Large intestine (tissue), 3 donors: ENCODE measurements around the gene CLDN9. TPM values are rescaled to one million over a fixed set of nuclear protein-coding genes. Genes with fewer than 3 reads are reported as not detected.
"Not testable (repeated sequence)": the region's sequence is repeated elsewhere in the genome, so short reads cannot be mapped to it uniquely, and the experiment has no call there.

ENCODE experiments used
- DNase-seq, 2 donors: peaks; one replicate each; pipeline versions ENCODE4 v3.0.0 to v3.0.0-alpha.2; 2013
- H3K27ac ChIP-seq: one replicate; pipeline ENCODE4 v1.5.1; 2013; ENCODE audit warnings: low read length
- H3K27me3 ChIP-seq: 2 replicates; pipeline ENCODE4 v1.6.1; 2013; ENCODE audit warnings: low read length; ENCODE audit not compliant: control insufficient read depth, insufficient read depth
- H3K36me3 ChIP-seq: 2 replicates; pipeline ENCODE4 v1.6.1; 2013; ENCODE audit warnings: low read length; ENCODE audit not compliant: control insufficient read depth, insufficient read depth
- H3K4me1 ChIP-seq: one replicate; pipeline ENCODE4 v1.6.1; 2013; ENCODE audit warnings: low read length; ENCODE audit not compliant: control insufficient read depth, insufficient read depth
- H3K4me3 ChIP-seq: one replicate; pipeline ENCODE4 v1.5.1; 2013; ENCODE audit warnings: low read length
- H3K9me3 ChIP-seq: one replicate; pipeline ENCODE4 v1.6.1; 2013; ENCODE audit warnings: mild to moderate bottlenecking, low read depth, low read length, moderate library complexity; ENCODE audit not compliant: control insufficient read depth
- WGBS: methylation state at CpG from one replicate; pipeline ENCODE4 v1.1.5; 2013; ENCODE audit warnings: low lambda C conversion rate; ENCODE audit not compliant: insufficient coverage; 5-methylcytosine and 5-hydroxymethylcytosine counted together
- polyA plus RNA-seq: library from polyadenylated mRNA; unstranded; fragments of 120-200 nt; gene quantifications from one replicate; pipeline ENCODE4 v1.2.1, GENCODE V29; 2013

CLDN9 gene
- polyA plus RNA-seq, 1 donor = 5.2 TPM

- Histone ChIP-seq H3K36me3 (no peaks in the 10 kb centered on the region), H3K9me3 (peaks cover 16% of the 10 kb centered on the region), H3K4me3 (no peak overlapping the region), H3K27me3 (peaks cover 86% of the 10 kb centered on the region), H3K4me1 (peaks cover 9% of the 10 kb centered on the region), H3K27ac (no peak overlapping the region)
- no CpG with 5 or more reads among the region's 54 CpGs for WGBS
- DNase-seq = no peak
These were observed 34.1 kb downstream of the CLDN9 start for GRCh38 chr16:3046641-3047386.

GRCh38 chr16:3047387-3047720, 34.6 kb downstream of the CLDN9 start:
- Histone ChIP-seq H3K27ac (no peak overlapping the region), H3K4me3 (no peak overlapping the region), H3K27me3 (peaks cover 85% of the 10 kb centered on the region), H3K9me3 (peaks cover 16% of the 10 kb centered on the region), H3K36me3 (no peaks in the 10 kb centered on the region), H3K4me1 (peaks cover 9% of the 10 kb centered on the region)
- no peak for DNase-seq
- no CpG with 5 or more reads among the region's 13 CpGs for WGBS

- no peak overlapping the region for H3K4me3 ChIP-seq
- H3K27ac ChIP-seq = no peak overlapping the region
- no peaks in the 10 kb centered on the region for H3K36me3 ChIP-seq
- DNase-seq = no peak
- 100% methylated on average over 3 of the region's 26 CpGs for WGBS
- H3K4me1 ChIP-seq = peaks cover 9% of the 10 kb centered on the region
- peaks cover 16% of the 10 kb centered on the region for H3K9me3 ChIP-seq
- H3K27me3 ChIP-seq = peaks cover 59% of the 10 kb centered on the region
These were observed 37.3 kb downstream of the CLDN9 start for GRCh38 chr16:3049921-3050481.

GRCh38 chr16:3050487-3050886, 37.8 kb downstream of the CLDN9 start:
- DNase-seq = no peak
- Histone ChIP-seq H3K27me3 (peaks cover 54% of the 10 kb centered on the region), H3K27ac (no peak overlapping the region), H3K36me3 (no peaks in the 10 kb centered on the region), H3K4me3 (no peak overlapping the region), H3K4me1 (peaks cover 9% of the 10 kb centered on the region), H3K9me3 (peaks cover 12% of the 10 kb centered on the region)
- 72% methylated on average over 4 of the region's 5 CpGs for WGBS

GRCh38 chr16:3051009-3051408, 38.3 kb downstream of the CLDN9 start:
- no peak for DNase-seq
- Histone ChIP-seq H3K27me3 (peaks cover 49% of the 10 kb centered on the region), H3K4me1 (peaks cover 5% of the 10 kb centered on the region), H3K4me3 (no peak overlapping the region), H3K9me3 (peaks cover 7% of the 10 kb centered on the region), H3K27ac (no peak overlapping the region), H3K36me3 (no peaks in the 10 kb centered on the region)
- no CpG with 5 or more reads among the region's 4 CpGs for WGBS

- Histone ChIP-seq H3K9me3 (peaks cover 4% of the 10 kb centered on the region), H3K27me3 (peaks cover 44% of the 10 kb centered on the region), H3K36me3 (no peaks in the 10 kb centered on the region), H3K4me3 (no peak overlapping the region), H3K27ac (no peak overlapping the region), H3K4me1 (peaks cover 2% of the 10 kb centered on the region)
- WGBS = no CpG with 5 or more reads among the region's 9 CpGs
- DNase-seq = no peak
These were observed 38.8 kb downstream of the CLDN9 start for GRCh38 chr16:3051494-3051893.

GRCh38 chr16:3052571-3053329, 40.0 kb downstream of the CLDN9 start:
- H3K27me3 ChIP-seq = peaks cover 31% of the 10 kb centered on the region
- not testable (repeated sequence) for H3K9me3 ChIP-seq, DNase-seq, H3K4me3 ChIP-seq, H3K36me3 ChIP-seq, H3K27ac ChIP-seq, H3K4me1 ChIP-seq
- no CpG with 5 or more reads among the region's 12 CpGs for WGBS

GRCh38 chr16:3053330-3053710, 40.6 kb downstream of the CLDN9 start:
- not testable (repeated sequence) for H3K36me3 ChIP-seq, H3K4me1 ChIP-seq, DNase-seq, H3K4me3 ChIP-seq, H3K27ac ChIP-seq, H3K9me3 ChIP-seq
- peaks cover 25% of the 10 kb centered on the region for H3K27me3 ChIP-seq
- WGBS = no CpG with 5 or more reads among the region's 13 CpGs

- Histone ChIP-seq H3K9me3 (no peaks in the 10 kb centered on the region), H3K4me1 (peaks cover 7% of the 10 kb centered on the region), H3K27me3 (peaks cover 7% of the 10 kb centered on the region), H3K4me3 (no peak overlapping the region), H3K27ac (no peak overlapping the region), H3K36me3 (no peaks in the 10 kb centered on the region)
- WGBS = no CpG with 5 or more reads among the region's 17 CpGs
- no peak for DNase-seq
These were observed 42.4 kb downstream of the CLDN9 start for GRCh38 chr16:3054965-3055733.

GRCh38 chr16:3055734-3056115, 43.0 kb downstream of the CLDN9 start:
- H3K36me3 ChIP-seq, H3K9me3 ChIP-seq, DNase-seq, H3K27ac ChIP-seq, H3K4me1 ChIP-seq, H3K27me3 ChIP-seq, H3K4me3 ChIP-seq: not testable (repeated sequence)
- WGBS = no CpG with 5 or more reads among the region's 9 CpGs
